SU-DHL-6 (cell line): ENCODE data around the gene IFNL2.

Source experiments
- H2AFZ ChIP-seq: fragments of 200-600 bp; sonication (generic); 2 replicates; pipeline ENCODE4 v1.6.1; 2014; ENCODE audit warnings: low read depth, mild to moderate bottlenecking, moderate library complexity, mixed read lengths, antibody characterized with exemption, low read length; ENCODE audit not compliant: severe bottlenecking
- H3F3A ChIP-seq: fragments of 200-600 bp; shearing (Covaris generic); 2 replicates; pipeline ENCODE4 v1.6.0; 2016; ENCODE audit warnings: antibody characterized with exemption, mild to moderate bottlenecking; ENCODE audit not compliant: insufficient read depth
- H3K27ac ChIP-seq: fragments of 200-600 bp; sonication (generic); 2 replicates; pipeline ENCODE4 v1.5.1; 2016; ENCODE audit warnings: low read depth, mild to moderate bottlenecking, low read length, moderate library complexity, mixed read lengths
- H3K27me3 ChIP-seq: fragments of 200-600 bp; sonication (generic), shearing (Covaris generic); 2 replicates; pipeline ENCODE4 v1.6.0; 2014; ENCODE audit warnings: mild to moderate bottlenecking, low read length
- H3K36me3 ChIP-seq: fragments of 200-600 bp; sonication (generic); 2 replicates; pipeline ENCODE4 v1.6.1; 2014; ENCODE audit warnings: mild to moderate bottlenecking, low read length, mixed read lengths
- H3K4me2 ChIP-seq: fragments of 300-600, 200-600 bp; shearing (Covaris generic), sonication (generic); 2 replicates; pipeline ENCODE4 v1.6.0; 2014; ENCODE audit warnings: low read length, low read depth, mild to moderate bottlenecking; ENCODE audit not compliant: poor library complexity, severe bottlenecking
- H3K4me3 ChIP-seq: fragments of 200-600 bp; sonication (generic); 2 replicates; pipeline ENCODE4 v1.5.1; 2014; ENCODE audit warnings: antibody characterized with exemption, low read length, mild to moderate bottlenecking, mixed read lengths; ENCODE audit not compliant: insufficient read depth, poor library complexity, severe bottlenecking
- H3K79me2 ChIP-seq: fragments of 200-600 bp; sonication (generic); 2 replicates; pipeline ENCODE4 v1.6.1; 2014; ENCODE audit warnings: mild to moderate bottlenecking, low read length, moderate library complexity; ENCODE audit not compliant: insufficient read depth
- H3K9ac ChIP-seq: fragments of 200-600 bp; sonication (generic); 2 replicates; pipeline ENCODE4 v1.7.0; 2014; ENCODE audit warnings: mild to moderate bottlenecking, low read length
- H3K9me2 ChIP-seq: fragments of 200-600 bp; sonication (generic); replicated peaks from 2 replicates; pipeline ENCODE4 v1.6.1; 2014; ENCODE audit warnings: low read length; ENCODE audit not compliant: insufficient read depth
- H3K9me3 ChIP-seq: fragments of 200-600 bp; sonication (generic); 2 replicates; pipeline ENCODE4 v1.6.1; 2014; ENCODE audit warnings: low read length, mixed read lengths; ENCODE audit not compliant: insufficient read depth
- H4K20me1 ChIP-seq: fragments of 200-600 bp; sonication (generic); 2 replicates; pipeline ENCODE4 v1.6.1; 2014; ENCODE audit warnings: low read depth, mild to moderate bottlenecking, antibody characterized with exemption, low read length, moderate library complexity, mixed read lengths
- EZH2phosphoT487 ChIP-seq: fragments of 200-600 bp; sonication (generic), shearing (Covaris generic); conservative IDR thresholded peaks from 2 replicates; pipeline ENCODE4 v1.6.1; 2018; ENCODE audit warnings: mild to moderate bottlenecking, antibody characterized with exemption, low read length, moderate library complexity, mixed read lengths
- TF ChIP-seq, protein P1 (sequence below): fragments of 200-600 bp; sonication (generic); IDR thresholded peaks from one replicate; pipeline ENCODE4 v1.5.1; 2017; ENCODE audit warnings: antibody characterized with exemption, mild to moderate bottlenecking, low read length, moderate library complexity; ENCODE audit not compliant: insufficient read depth, poor library complexity, severe bottlenecking

Gene IFNL2

DNA sequence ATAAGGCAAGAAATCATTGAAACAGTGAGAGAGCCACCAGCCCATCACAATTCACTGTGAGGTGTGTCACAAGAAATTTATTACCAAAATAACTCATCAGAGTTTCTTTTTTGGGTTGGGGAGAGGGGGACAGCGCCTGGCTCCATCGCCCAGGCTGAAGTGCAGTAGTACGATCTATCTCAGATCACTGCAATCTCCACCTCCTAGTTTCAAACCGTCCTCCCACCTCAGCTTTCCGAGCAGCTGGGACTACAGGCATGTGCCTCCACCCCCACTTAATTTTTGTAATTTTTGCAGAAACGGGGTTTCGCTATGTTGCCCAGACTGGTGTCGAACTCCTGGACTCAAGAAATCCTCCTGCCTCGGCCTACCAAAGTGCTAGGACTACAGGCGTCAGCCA, 31.6 kb downstream of the IFNL2 start:
- H3F3A ChIP-seq, result no peaks in the 10 kb centered on the region
- H3K9me2 ChIP-seq, result no peaks in the 10 kb centered on the region
- H3K27me3 ChIP-seq, result no peaks in the 10 kb centered on the region
- TF ChIP-seq, protein P1, sequence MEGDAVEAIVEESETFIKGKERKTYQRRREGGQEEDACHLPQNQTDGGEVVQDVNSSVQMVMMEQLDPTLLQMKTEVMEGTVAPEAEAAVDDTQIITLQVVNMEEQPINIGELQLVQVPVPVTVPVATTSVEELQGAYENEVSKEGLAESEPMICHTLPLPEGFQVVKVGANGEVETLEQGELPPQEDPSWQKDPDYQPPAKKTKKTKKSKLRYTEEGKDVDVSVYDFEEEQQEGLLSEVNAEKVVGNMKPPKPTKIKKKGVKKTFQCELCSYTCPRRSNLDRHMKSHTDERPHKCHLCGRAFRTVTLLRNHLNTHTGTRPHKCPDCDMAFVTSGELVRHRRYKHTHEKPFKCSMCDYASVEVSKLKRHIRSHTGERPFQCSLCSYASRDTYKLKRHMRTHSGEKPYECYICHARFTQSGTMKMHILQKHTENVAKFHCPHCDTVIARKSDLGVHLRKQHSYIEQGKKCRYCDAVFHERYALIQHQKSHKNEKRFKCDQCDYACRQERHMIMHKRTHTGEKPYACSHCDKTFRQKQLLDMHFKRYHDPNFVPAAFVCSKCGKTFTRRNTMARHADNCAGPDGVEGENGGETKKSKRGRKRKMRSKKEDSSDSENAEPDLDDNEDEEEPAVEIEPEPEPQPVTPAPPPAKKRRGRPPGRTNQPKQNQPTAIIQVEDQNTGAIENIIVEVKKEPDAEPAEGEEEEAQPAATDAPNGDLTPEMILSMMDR, result no peak
- no peak overlapping the region for H3K9ac ChIP-seq
- no peak overlapping the region for H3K27ac ChIP-seq
- H4K20me1 ChIP-seq, result no peaks in the 10 kb centered on the region
- H3K36me3 ChIP-seq, result no peaks in the 10 kb centered on the region
- no peak overlapping the region for H2AFZ ChIP-seq
- H3K4me3 ChIP-seq, result no peak overlapping the region
- no peaks in the 10 kb centered on the region for H3K9me3 ChIP-seq
- H3K4me2 ChIP-seq, result no peak overlapping the region
- H3K79me2 ChIP-seq, result no peaks in the 10 kb centered on the region

DNA sequence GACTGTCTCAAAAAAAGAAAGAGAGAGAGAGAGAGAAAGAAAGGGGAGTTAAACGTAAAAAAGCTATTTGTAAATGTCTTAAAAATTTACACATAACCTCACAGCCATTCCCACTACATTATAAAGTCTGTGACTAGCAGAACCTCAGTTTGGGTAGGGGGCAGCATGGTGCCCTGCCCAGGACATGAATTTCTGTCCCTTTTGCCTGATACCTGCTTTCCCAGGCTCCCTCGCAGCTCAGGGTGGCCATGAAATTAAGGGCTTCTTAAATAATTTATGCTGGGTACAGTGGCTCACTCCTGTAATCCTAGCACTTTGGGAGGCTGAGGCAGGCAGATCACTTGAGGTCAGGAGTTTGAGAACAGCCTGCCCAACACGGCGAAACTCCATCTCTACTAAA, 32.8 kb downstream of the IFNL2 start:
- Histone ChIP-seq H3K27me3 (no peaks in the 10 kb centered on the region), H3K79me2 (no peaks in the 10 kb centered on the region), H3F3A (no peaks in the 10 kb centered on the region), H3K4me3 (no peak overlapping the region), H3K9me2 (no peaks in the 10 kb centered on the region), H3K9ac (no peak overlapping the region), H3K9me3 (no peaks in the 10 kb centered on the region), H4K20me1 (no peaks in the 10 kb centered on the region), H3K27ac (no peak overlapping the region), H2AFZ (no peak overlapping the region), H3K4me2 (no peak overlapping the region), H3K36me3 (no peaks in the 10 kb centered on the region)
- TF ChIP-seq, protein P1, result no peak
- no peak for TF ChIP-seq EZH2phosphoT487

DNA sequence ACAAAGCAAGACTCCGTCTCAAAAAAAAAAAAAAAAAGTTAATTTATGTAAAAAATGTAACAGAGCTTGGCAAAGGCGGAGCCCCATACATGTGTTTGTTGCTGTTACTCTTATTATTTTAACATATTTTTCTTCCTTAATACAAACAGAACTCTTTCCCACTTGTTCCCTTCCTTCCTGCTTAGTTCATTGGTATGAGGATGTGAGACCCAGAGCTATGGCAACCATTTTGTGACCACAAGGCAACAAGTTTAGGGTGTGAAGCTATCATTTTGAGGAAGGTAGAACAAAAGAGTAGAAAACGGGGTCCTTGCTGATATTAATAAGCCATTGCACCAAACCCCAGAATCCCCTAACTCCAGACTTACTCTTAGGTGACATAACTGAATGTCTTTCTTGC, 33.4 kb downstream of the IFNL2 start:
- H3K9me3 ChIP-seq, result no peaks in the 10 kb centered on the region
- no peaks in the 10 kb centered on the region for H3K36me3 ChIP-seq
- H3K4me3 ChIP-seq, result no peak overlapping the region
- H4K20me1 ChIP-seq, result no peaks in the 10 kb centered on the region
- H3K9ac ChIP-seq, result no peak overlapping the region
- H3K4me2 ChIP-seq, result no peak overlapping the region
- H3K27me3 ChIP-seq, result no peaks in the 10 kb centered on the region
- H3F3A ChIP-seq, result no peaks in the 10 kb centered on the region
- no peak overlapping the region for H3K27ac ChIP-seq
- TF ChIP-seq, protein P1, result no peak
- no peak for TF ChIP-seq EZH2phosphoT487
- no peaks in the 10 kb centered on the region for H3K9me2 ChIP-seq
- no peaks in the 10 kb centered on the region for H3K79me2 ChIP-seq
- H2AFZ ChIP-seq, result no peak overlapping the region
